ENCODE results near the gene PTPRG. TPM values are rescaled to one million over a fixed set of nuclear protein-coding genes. Genes with fewer than 3 reads are reported as not detected.

Gene PTPRG
- polyA plus RNA-seq, 1 donor (not counting 4 experiments of a cell fraction or from before 2014, with no cell fraction given) = 12.1 TPM

DNA sequence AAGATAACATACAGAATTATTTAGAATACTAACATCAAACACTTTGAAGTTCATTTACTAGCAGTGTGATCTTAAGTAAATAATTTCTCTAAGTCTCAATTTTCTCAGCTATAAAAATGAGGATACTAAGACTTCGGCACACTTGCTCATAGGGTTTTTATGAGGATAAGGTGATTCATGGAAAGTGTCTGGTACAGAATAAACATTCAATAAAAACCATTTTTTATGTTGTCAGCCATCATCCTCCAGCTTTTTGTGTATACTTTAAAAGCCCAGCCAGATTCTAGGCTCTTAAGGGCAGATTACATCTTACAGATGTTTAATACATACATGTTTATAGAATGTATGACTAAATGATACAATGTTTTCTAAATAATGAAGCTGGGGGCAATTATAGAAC lies 755.2 kb downstream of the PTPRG start:
- no peaks in the 10 kb centered on the region for H3K9me3 ChIP-seq (ENCODE audit: control insufficient read depth, low read depth, low read length)
- H3K4me1 ChIP-seq (ENCODE audit: control insufficient read depth, extremely low read depth, insufficient read depth, low read length) = peaks cover 5% of the 10 kb centered on the region
- no peaks in the 10 kb centered on the region for H3K27me3 ChIP-seq (ENCODE audit: control insufficient read depth, extremely low read depth, insufficient read depth, low read length)
- no peak for FAIRE-seq
- H3K4me2 ChIP-seq (ENCODE audit: control insufficient read depth, extremely low read depth, insufficient read depth, low read depth, low read length) = no peak overlapping the region
- no peak overlapping the region for H2AFZ ChIP-seq (ENCODE audit: control insufficient read depth, low read length)
- H3K9me1 ChIP-seq (ENCODE audit: control insufficient read depth, extremely low read depth, insufficient read depth, low read length) = no peaks in the 10 kb centered on the region
- no peaks in the 10 kb centered on the region for H4K20me1 ChIP-seq (ENCODE audit: control insufficient read depth, extremely low read depth, insufficient read depth, low read length)
- TF ChIP-seq, protein P1, sequence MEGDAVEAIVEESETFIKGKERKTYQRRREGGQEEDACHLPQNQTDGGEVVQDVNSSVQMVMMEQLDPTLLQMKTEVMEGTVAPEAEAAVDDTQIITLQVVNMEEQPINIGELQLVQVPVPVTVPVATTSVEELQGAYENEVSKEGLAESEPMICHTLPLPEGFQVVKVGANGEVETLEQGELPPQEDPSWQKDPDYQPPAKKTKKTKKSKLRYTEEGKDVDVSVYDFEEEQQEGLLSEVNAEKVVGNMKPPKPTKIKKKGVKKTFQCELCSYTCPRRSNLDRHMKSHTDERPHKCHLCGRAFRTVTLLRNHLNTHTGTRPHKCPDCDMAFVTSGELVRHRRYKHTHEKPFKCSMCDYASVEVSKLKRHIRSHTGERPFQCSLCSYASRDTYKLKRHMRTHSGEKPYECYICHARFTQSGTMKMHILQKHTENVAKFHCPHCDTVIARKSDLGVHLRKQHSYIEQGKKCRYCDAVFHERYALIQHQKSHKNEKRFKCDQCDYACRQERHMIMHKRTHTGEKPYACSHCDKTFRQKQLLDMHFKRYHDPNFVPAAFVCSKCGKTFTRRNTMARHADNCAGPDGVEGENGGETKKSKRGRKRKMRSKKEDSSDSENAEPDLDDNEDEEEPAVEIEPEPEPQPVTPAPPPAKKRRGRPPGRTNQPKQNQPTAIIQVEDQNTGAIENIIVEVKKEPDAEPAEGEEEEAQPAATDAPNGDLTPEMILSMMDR (optimal IDR thresholded peaks at IDR 0.05 in 1 of 3, IDR thresholded peaks at IDR 0.05 in 1 of 3, conservative IDR thresholded peaks at IDR 0.05 in 1 of 3; ENCODE audit: extremely low read depth in 1 of 3, insufficient read depth in 2 of 3, low read length in 3 of 3) = no peak
- no peak for TF ChIP-seq EZH2 (IDR thresholded peaks at IDR 0.05; ENCODE audit: low read length)
- H3K9ac ChIP-seq (ENCODE audit: control insufficient read depth, extremely low read depth, insufficient read depth, low read length) = no peak overlapping the region
- no peak overlapping the region for H3K4me3 ChIP-seq (ENCODE audit: control insufficient read depth in 2 of 3, extremely low read depth in 1 of 3, insufficient read depth in 2 of 3, low read depth in 1 of 3, low read length in 3 of 3)
- no peak for DNase-seq (ENCODE audit: low read depth, low spot score)
- no peaks in the 10 kb centered on the region for H3K79me2 ChIP-seq (ENCODE audit: control insufficient read depth, insufficient read depth, low read length)
- dilution Hi-C loops (cut with MboI; ENCODE audit: extremely low pct_ligation_motif_present, low sequenced_read_pairs) = no loop called here
- no peak overlapping the region for H3K27ac ChIP-seq (ENCODE audit: control insufficient read depth, insufficient read depth, low read length)
- peaks cover 0 to 2% of the 10 kb centered on the region in 2 experiments for H3K36me3 ChIP-seq (ENCODE audit: control insufficient read depth in 2 of 2, extremely low read depth in 1 of 2, insufficient read depth in 2 of 2, low read length in 2 of 2)

GRCh38 chr3:62318365-62318751 lies 757.0 kb downstream of the PTPRG start:
- Histone ChIP-seq H3K4me2 (ENCODE audit: control insufficient read depth, extremely low read depth, insufficient read depth, low read depth, low read length) (peak overlapping the region; percentile 91), H2AFZ (ENCODE audit: control insufficient read depth, low read length) (peak overlapping the region; percentile 96), H3K9me1 (ENCODE audit: control insufficient read depth, extremely low read depth, insufficient read depth, low read length) (no peaks in the 10 kb centered on the region), H3K79me2 (ENCODE audit: control insufficient read depth, insufficient read depth, low read length) (no peaks in the 10 kb centered on the region), H3K27me3 (ENCODE audit: control insufficient read depth, extremely low read depth, insufficient read depth, low read length) (no peaks in the 10 kb centered on the region), H3K9me3 (ENCODE audit: control insufficient read depth, low read depth, low read length) (no peaks in the 10 kb centered on the region), H3K4me3 (ENCODE audit: control insufficient read depth in 2 of 3, extremely low read depth in 1 of 3, insufficient read depth in 2 of 3, low read depth in 1 of 3, low read length in 3 of 3) (peak overlapping the region; percentile 67 to 77 (median 68)), H3K27ac (ENCODE audit: control insufficient read depth, insufficient read depth, low read length) (peak overlapping the region; percentile 51), H3K4me1 (ENCODE audit: control insufficient read depth, extremely low read depth, insufficient read depth, low read length) (peaks cover 5% of the 10 kb centered on the region), H3K9ac (ENCODE audit: control insufficient read depth, extremely low read depth, insufficient read depth, low read length) (peak overlapping the region; percentile 58), H3K36me3 (ENCODE audit: control insufficient read depth in 2 of 2, extremely low read depth in 1 of 2, insufficient read depth in 2 of 2, low read length in 2 of 2) (peaks cover 2% of the 10 kb centered on the region in 2 experiments), H4K20me1 (ENCODE audit: control insufficient read depth, extremely low read depth, insufficient read depth, low read length) (no peaks in the 10 kb centered on the region)
- dilution Hi-C loops (cut with MboI; ENCODE audit: extremely low pct_ligation_motif_present, low sequenced_read_pairs) = no loop called here
- FAIRE-seq (no peak), DNase-seq (ENCODE audit: low read depth, low spot score) (no peak)
- TF ChIP-seq EZH2 (IDR thresholded peaks at IDR 0.05; ENCODE audit: low read length) = no peak
- TF ChIP-seq, protein P1 (optimal IDR thresholded peaks at IDR 0.05 in 1 of 3, IDR thresholded peaks at IDR 0.05 in 1 of 3, conservative IDR thresholded peaks at IDR 0.05 in 1 of 3; ENCODE audit: extremely low read depth in 1 of 3, insufficient read depth in 2 of 3, low read length in 3 of 3) = no peak

All from keratinocyte (primary cell).